ELF-1 (cell line): ENCODE data around the gene BAZ1B.
"Not testable (repeated sequence)": the region's sequence is repeated elsewhere in the genome, so short reads cannot be mapped to it uniquely, and the experiment has no call there.

Experiments used
- DNase-seq: peaks from one replicate; pipeline ENCODE4 v3.0.0-alpha.2; 2016; ENCODE audit warnings: low read depth, low spot score

BAZ1B gene

GRCh38 chr7:73447121-73447733, 74.9 kb downstream of the BAZ1B start:
- no peak for DNase-seq

- no peak for DNase-seq
Measured at GRCh38 chr7:73446682-73447081, 75.4 kb downstream of the BAZ1B start.

GRCh38 chr7:73443548-73444255, 78.4 kb downstream of the BAZ1B start:
- no peak for DNase-seq

- DNase-seq: peak; percentile 46
Measured at GRCh38 chr7:73442903-73443500, 79.1 kb downstream of the BAZ1B start.

GRCh38 chr7:73442222-73442902, 79.7 kb downstream of the BAZ1B start:
- no peak for DNase-seq

GRCh38 chr7:73439410-73439704, 82.7 kb downstream of the BAZ1B start:
- no peak for DNase-seq

GRCh38 chr7:73438547-73439409, 83.3 kb downstream of the BAZ1B start:
- DNase-seq: no peak

- DNase-seq: no peak
Measured at GRCh38 chr7:73437621-73438416, 84.3 kb downstream of the BAZ1B start.

- no peak for DNase-seq
Measured at GRCh38 chr7:73437091-73437490, 85.0 kb downstream of the BAZ1B start.

GRCh38 chr7:73436031-73436929, 85.8 kb downstream of the BAZ1B start:
- no peak for DNase-seq

GRCh38 chr7:73435471-73436009, 86.6 kb downstream of the BAZ1B start:
- DNase-seq: no peak

- no peak for DNase-seq
Measured at GRCh38 chr7:73434701-73435069, 87.4 kb downstream of the BAZ1B start.

GRCh38 chr7:73433924-73434700, 88.0 kb downstream of the BAZ1B start:
- DNase-seq: peak; percentile 67

- no peak for DNase-seq
Measured at GRCh38 chr7:73432676-73433075, 89.4 kb downstream of the BAZ1B start.

- DNase-seq: no peak
Measured at GRCh38 chr7:73431041-73431835, 90.9 kb downstream of the BAZ1B start.

- DNase-seq: not testable (repeated sequence)
Measured at GRCh38 chr7:73430540-73430939, 91.6 kb downstream of the BAZ1B start.

- DNase-seq: no peak
Measured at GRCh38 chr7:73429622-73430505, 92.2 kb downstream of the BAZ1B start.
